Common myeloid progenitor, CD34-positive (primary cell): ENCODE data around the gene SLC4A1AP.
A peak's percentile ranks its signal among the peaks of the same experiment; 100 is the strongest.

ENCODE experiments used
- CTCF ChIA-PET: fragments of 350-600 bp; sonication (Branson Sonifier 250); formaldehyde crosslinking; loops from one replicate; lab custom pipeline; 2021; ENCODE audit warnings: antibody characterized with exemption; lab: Charles Lee
- POLR2A ChIA-PET: fragments of 350-600 bp; sonication (Branson Sonifier 250); formaldehyde crosslinking; loops from one replicate; lab custom pipeline; 2021; ENCODE audit warnings: antibody characterized with exemption; lab: Charles Lee
- DNase-seq, 3 donors: peaks; one replicate each; pipeline versions ENCODE4 v3.0.0 to v3.0.0-alpha.2; 2013
- H3K27ac ChIP-seq, 2 experiments: 1 replicate in 1 of 2; 2 replicates in 1 of 2; pipeline ENCODE4 v1.7.0; 2013; ENCODE audit warnings: inconsistent platforms in 2 of 2, low read length in 2 of 2, mild to moderate bottlenecking in 2 of 2, low read depth in 1 of 2, moderate library complexity in 1 of 2; ENCODE audit not compliant: severe bottlenecking in 2 of 2, insufficient read depth in 1 of 2, poor library complexity in 1 of 2
- H3K27me3 ChIP-seq, 5 experiments: replicated peaks in 2 of 5; 1 replicate in 3 of 5; 2 replicates in 2 of 5; pipeline versions ENCODE4 v1.6.1 to v1.7.0; 2013; ENCODE audit warnings: low read length in 4 of 5, mild to moderate bottlenecking in 2 of 5, moderate library complexity in 2 of 5, inconsistent platforms in 1 of 5; ENCODE audit not compliant: insufficient read depth in 5 of 5, control insufficient read depth in 4 of 5
- H3K36me3 ChIP-seq, 4 experiments: 1 replicate in 2 of 4; 2 replicates in 2 of 4; pipeline versions ENCODE4 v1.6.1 to v1.7.0; 2013; ENCODE audit warnings: low read length in 3 of 4, control low read depth in 1 of 4, mild to moderate bottlenecking in 1 of 4; ENCODE audit not compliant: control insufficient read depth in 4 of 4, insufficient read depth in 4 of 4
- H3K4me1 ChIP-seq, 4 experiments: 1 replicate in 3 of 4; 2 replicates in 1 of 4; pipeline versions ENCODE4 v1.6.1 to v1.7.1; 2013; ENCODE audit warnings: low read length in 3 of 4, mild to moderate bottlenecking in 3 of 4, control low read depth in 1 of 4, inconsistent platforms in 1 of 4, moderate library complexity in 1 of 4; ENCODE audit not compliant: control insufficient read depth in 4 of 4, insufficient read depth in 4 of 4; ENCODE audit errors: control extremely low read depth in 1 of 4
- H3K4me3 ChIP-seq, 7 experiments: 1 replicate in 4 of 7; 2 replicates in 3 of 7; pipeline versions ENCODE4 v1.5.1 to v1.7.0; 2013; ENCODE audit warnings: mild to moderate bottlenecking in 7 of 7, low read length in 6 of 7, moderate library complexity in 6 of 7, inconsistent platforms in 2 of 7, low read depth in 2 of 7, control low read depth in 1 of 7; ENCODE audit not compliant: insufficient read depth in 4 of 7, control insufficient read depth in 1 of 7; ENCODE audit errors: extremely low read depth in 1 of 7
- H3K9me3 ChIP-seq, 5 experiments: 1 replicate in 4 of 5; 2 replicates in 1 of 5; pipeline versions ENCODE4 v1.6.1 to v1.7.1; 2013; ENCODE audit warnings: low read length in 4 of 5, mild to moderate bottlenecking in 2 of 5, inconsistent platforms in 1 of 5, low read depth in 1 of 5, moderate library complexity in 1 of 5; ENCODE audit not compliant: control insufficient read depth in 4 of 5, insufficient read depth in 2 of 5; ENCODE audit errors: control extremely low read depth in 1 of 5
- WGBS: methylation state at CpG from one replicate; pipeline ENCODE4 v1.1.5; 2013; ENCODE audit not compliant: insufficient coverage; 5-methylcytosine and 5-hydroxymethylcytosine counted together

The SLC4A1AP gene

DNA sequence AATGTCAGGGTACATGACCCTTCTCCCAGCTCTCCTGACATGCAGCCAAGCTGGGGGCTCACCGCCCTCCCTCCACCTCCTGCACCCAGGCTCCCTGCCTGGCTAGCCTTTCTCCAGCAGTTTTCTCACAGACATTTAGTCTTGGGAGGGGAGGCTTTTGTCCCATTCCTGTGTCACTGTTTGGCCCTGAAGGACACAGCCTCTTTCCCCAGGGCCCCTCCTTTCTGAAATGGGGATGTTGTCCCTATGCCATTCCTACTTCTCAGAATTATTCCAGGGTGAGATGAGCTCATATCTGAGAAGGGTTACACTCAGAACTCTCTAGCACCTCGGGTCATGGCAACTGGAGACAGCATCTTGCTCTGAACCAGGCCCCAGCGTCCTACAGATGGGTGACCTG lies 60.5 kb downstream of the SLC4A1AP start:
- H3K27ac ChIP-seq = no peak overlapping the region
- H3K36me3 ChIP-seq = no peaks in the 10 kb centered on the region
- peaks cover 0 to 4% (median 0%) of the 10 kb centered on the region in 5 experiments for H3K27me3 ChIP-seq
- ChIA-PET POLR2A (no interaction called here), CTCF (interaction anchor here (0.9 to 2.6 kb wide), 11 partner anchors 7 to 730 kb away, joined by 3 to 13 read pairs (median 7); no protein-coding TSS in a partner anchor)
- no peaks in the 10 kb centered on the region for H3K9me3 ChIP-seq
- 100% methylated on average over 1 of the region's 3 CpGs for WGBS
- DNase-seq = no peak
- H3K4me3 ChIP-seq = no peak overlapping the region
- peaks cover 0 to 3% (median 1%) of the 10 kb centered on the region in 4 experiments for H3K4me1 ChIP-seq

DNA sequence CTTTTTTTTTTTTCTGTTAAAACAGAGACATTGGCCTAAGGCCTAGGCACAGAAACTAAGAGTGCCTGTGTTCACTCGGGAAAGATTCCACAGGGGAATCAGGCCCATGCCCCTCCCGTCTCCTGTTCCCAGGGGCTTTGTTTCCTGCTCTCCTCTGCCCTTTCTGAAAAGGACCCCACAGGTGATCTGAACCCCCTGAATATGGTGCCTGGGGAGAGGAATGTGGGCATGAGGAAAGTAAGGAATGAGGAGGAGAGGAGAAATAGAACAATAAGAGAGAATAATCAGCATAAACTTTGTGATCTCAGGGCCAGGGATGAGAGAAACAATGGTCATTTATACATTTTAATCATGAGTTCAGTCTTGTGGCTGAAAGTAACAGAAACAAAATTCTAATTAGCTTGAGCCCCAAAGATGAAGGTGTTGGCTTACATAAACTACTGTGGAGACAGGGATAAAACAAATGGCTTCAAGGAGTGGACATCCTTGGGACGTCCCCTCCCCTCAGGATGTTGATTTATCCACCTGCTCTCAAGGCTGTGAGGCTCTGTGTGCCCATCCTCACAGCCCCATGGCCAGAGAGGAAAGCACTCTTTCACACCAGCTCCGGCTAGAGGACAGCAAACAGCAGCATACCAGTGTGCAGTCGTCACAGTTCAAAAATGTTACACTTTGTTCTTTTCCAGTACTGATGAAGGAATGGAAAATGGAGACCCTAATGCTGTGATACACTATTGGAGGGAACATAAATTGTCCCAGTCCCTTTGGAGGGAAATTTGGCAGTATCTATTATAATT lies 61.4 kb downstream of the SLC4A1AP start:
- H3K27ac ChIP-seq = no peak overlapping the region
- H3K36me3 ChIP-seq = no peaks in the 10 kb centered on the region
- peaks cover 0 to 3% (median 1%) of the 10 kb centered on the region in 4 experiments for H3K4me1 ChIP-seq
- H3K9me3 ChIP-seq = no peaks in the 10 kb centered on the region
- no peak overlapping the region for H3K4me3 ChIP-seq
- DNase-seq = no peak
- no peaks in the 10 kb centered on the region for H3K27me3 ChIP-seq
- ChIA-PET POLR2A (no interaction called here), CTCF (interaction anchor here (1.1 to 2.6 kb wide), 5 partner anchors 12 to 730 kb away, joined by 3 to 13 read pairs (median 8); no protein-coding TSS in a partner anchor)
- WGBS = 96% methylated on average over 3 of the region's 5 CpGs

DNA sequence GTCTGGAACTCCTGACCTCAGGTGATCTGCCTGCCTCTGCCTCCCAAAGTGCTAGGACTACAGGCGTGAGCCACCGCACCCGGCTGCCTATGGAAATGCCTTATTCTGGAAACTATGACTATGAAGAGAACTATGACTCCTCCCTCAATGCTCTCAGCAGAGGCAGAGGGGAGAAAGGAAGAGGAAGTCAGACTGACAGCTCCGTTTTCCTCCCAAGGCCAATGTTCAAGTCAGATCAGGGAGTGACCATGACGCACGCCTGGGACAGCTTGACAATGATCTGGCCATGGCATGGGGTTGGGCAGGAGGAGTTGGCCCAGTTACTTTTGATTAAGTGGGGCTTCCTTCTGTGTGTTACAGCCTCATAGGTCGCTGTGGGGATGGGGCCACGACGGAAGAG lies 63.6 kb downstream of the SLC4A1AP start:
- H3K4me3 ChIP-seq = no peak overlapping the region
- no peaks in the 10 kb centered on the region for H3K36me3 ChIP-seq
- no peak overlapping the region for H3K27ac ChIP-seq

DNA sequence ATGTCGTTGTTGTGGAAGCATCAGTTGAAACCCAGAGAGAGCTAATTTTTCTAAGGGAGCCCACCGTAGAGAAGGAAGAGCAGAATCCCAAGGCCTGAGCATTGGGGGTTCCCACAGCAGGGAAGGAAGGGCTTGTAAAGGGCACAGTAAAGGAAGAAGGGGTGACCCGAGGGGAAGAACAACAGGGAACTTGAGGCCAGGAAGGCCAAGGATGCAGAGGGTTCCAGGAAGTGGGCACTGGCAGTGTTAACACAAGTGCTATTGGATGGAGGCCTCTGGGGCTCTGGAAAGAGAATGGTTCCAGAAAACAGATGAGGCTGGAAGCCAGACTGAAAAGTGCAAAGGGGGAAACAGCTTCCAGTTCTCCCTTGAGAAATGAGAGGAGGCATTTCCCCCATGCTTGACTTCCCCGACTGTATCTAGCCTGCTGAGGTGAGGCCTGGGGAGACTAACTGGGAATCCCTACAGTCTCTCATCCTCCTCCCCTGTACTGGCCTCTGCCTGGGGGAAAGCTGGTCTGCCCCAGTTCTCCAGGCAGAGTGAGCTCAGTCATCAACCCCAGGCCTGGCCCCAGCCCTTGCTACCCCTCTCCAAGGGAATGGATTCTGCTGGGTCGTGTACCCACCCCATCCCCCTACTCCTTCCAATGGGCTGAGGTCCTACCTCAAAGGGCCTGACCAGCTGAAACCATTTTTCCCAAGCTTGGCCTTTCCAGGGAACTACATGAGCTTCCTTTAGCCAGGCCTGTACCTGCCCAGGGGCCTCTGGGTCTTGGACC lies 64.6 kb downstream of the SLC4A1AP start:
- no peak overlapping the region for H3K27ac ChIP-seq
- H3K27me3 ChIP-seq = no peaks in the 10 kb centered on the region
- POLR2A ChIA-PET = no interaction called here
- no peak for DNase-seq
- H3K36me3 ChIP-seq = no peaks in the 10 kb centered on the region
- H3K4me1 ChIP-seq = peaks cover 0 to 3% (median 1%) of the 10 kb centered on the region in 4 experiments
- WGBS = 94% methylated on average over 4 of the region's 5 CpGs
- CTCF ChIA-PET = interaction anchor here (0.6 to 2.6 kb wide), 4 partner anchors 11 to 698 kb away, joined by 3 to 10 read pairs (median 5); no protein-coding TSS in a partner anchor
- H3K9me3 ChIP-seq = no peaks in the 10 kb centered on the region
- no peak overlapping the region for H3K4me3 ChIP-seq

More for the DNA sequence above, 63.6 kb downstream of the SLC4A1AP start:
- CTCF ChIA-PET = interaction anchor here (2.6 kb wide), 1 partner anchor 10 kb away, joined by 6 read pairs; no protein-coding TSS in a partner anchor
- WGBS = 62% methylated on average over 3 of the region's 9 CpGs
- DNase-seq = peak in 1 of 3 donors; percentile 7
- POLR2A ChIA-PET = no interaction called here
- Histone ChIP-seq H3K9me3 (no peaks in the 10 kb centered on the region), H3K4me1 (peaks cover 0 to 3% (median 1%) of the 10 kb centered on the region in 4 experiments), H3K27me3 (no peaks in the 10 kb centered on the region)

DNA sequence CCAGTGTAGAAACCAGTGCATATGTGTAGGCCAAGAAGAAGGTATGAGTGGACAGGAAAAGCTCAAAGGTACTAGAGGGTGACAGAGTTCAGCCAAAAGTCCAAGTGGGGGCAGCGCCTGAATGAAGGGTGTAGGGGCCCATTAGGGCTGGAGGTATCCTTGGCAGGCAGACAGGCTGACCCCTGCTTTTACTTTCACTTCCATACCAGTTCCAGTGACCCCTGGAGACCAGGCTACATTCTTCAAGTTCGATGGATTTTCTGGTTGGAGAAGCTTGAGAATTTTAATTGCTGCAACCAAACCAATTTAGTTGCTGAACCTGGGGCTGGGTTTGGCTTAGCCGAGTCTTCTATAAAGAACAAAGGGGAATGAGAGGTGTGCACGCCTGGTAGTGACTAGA lies 65.5 kb downstream of the SLC4A1AP start:
- no peak for DNase-seq
- ChIA-PET POLR2A (no interaction called here), CTCF (interaction anchor here (2.6 kb wide), 1 partner anchor 25 kb away, joined by 10 read pairs; no protein-coding TSS in a partner anchor)
- H3K4me1 ChIP-seq = peaks cover 0 to 3% (median 1%) of the 10 kb centered on the region in 4 experiments
- H3K27me3 ChIP-seq = no peaks in the 10 kb centered on the region
- no peaks in the 10 kb centered on the region for H3K9me3 ChIP-seq
- H3K27ac ChIP-seq = no peak overlapping the region
- 67% methylated on average over 2 of the region's 4 CpGs for WGBS
- no peaks in the 10 kb centered on the region for H3K36me3 ChIP-seq
- no peak overlapping the region for H3K4me3 ChIP-seq

DNA sequence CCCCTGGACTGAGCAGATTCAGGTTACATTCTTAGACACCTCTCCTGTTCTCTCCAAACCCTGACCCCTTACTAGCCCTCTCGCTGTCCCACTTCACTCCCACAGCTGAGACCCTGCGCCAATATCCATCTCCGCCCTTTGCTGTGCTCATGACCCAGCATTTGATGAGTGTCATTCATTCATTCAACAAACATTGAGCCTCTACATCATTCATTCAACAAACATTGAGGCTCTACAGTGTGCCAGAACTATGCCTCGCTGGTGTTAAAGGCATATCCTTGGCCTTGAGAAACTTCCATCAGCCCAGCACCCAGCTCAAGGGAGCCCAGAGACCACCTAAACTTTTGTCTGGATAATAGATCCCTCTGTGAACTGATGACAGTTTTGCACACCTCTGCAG lies 65.9 kb downstream of the SLC4A1AP start:
- ChIA-PET POLR2A (interaction anchor here (0.8 kb wide), 1 partner anchor 12 kb away, joined by 3 read pairs; no protein-coding TSS in a partner anchor), CTCF (interaction anchor here (2.6 kb wide), 1 partner anchor 26 kb away, joined by 10 read pairs; no protein-coding TSS in a partner anchor)
- H3K4me1 ChIP-seq = peaks cover 0 to 3% (median 1%) of the 10 kb centered on the region in 4 experiments
- H3K4me3 ChIP-seq = no peak overlapping the region
- WGBS = 96% methylated on average over 4 of the region's 4 CpGs
- no peak overlapping the region for H3K27ac ChIP-seq
- no peaks in the 10 kb centered on the region for H3K9me3 ChIP-seq
- DNase-seq = no peak
- H3K27me3 ChIP-seq = no peaks in the 10 kb centered on the region
- H3K36me3 ChIP-seq = no peaks in the 10 kb centered on the region
